ENCODE results near the gene SPEM1. TPM values are rescaled to one million over a fixed set of nuclear protein-coding genes. Genes with fewer than 3 reads are reported as not detected.

Gene SPEM1
- total RNA-seq, 1 experiment from 2014 or later = 0.33 TPM

DNA sequence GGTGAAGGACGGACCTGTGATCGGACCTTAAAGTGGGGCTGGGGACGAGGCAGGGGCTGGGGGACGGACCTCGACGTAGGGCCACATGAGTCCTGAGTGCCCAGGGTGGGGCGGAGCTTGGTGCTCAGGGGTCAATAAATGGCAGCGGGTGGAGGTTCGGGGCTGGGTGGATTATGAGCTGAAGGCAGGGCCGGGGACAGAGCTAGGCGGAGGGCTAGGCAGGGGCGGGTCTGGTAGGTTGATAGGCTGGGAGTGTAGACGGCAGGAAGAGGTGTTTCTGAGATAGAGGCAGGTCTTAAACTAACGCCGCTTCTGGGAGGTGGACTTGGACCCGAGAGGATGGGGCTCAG, 25.5 kb downstream of the SPEM1 start:
- peak; percentile 99 for DNase-seq
- H2BK20ac ChIP-seq (ENCODE audit: low read depth, low read length, poor library complexity, severe bottlenecking) = no peak overlapping the region
- Mint-ChIP-seq H3K27ac (peak overlapping the region; percentile 97 to 99 (median 97)), H3K4me1 (peaks cover 30 to 46% of the 10 kb centered on the region in 2 experiments), H3K4me3 (peak overlapping the region; percentile 81 to 94), H3K27me3 (ENCODE audit: low read depth) (peaks cover 13% of the 10 kb centered on the region), H3K36me3 (ENCODE audit: insufficient read depth in 1 of 3, low read depth in 3 of 3) (peaks cover 7 to 23% (median 13%) of the 10 kb centered on the region in 3 experiments), H3K9me3 (no peaks in the 10 kb centered on the region; a peak in 1 of 5 replicates)
- no peak overlapping the region for H3K56ac ChIP-seq (ENCODE audit: insufficient read length, low read depth, low read length)
- H4K5ac ChIP-seq (ENCODE audit: insufficient read length, low read depth, low read length) = no peak overlapping the region
- H3K4ac ChIP-seq (ENCODE audit: low read depth, low read length) = no peak overlapping the region
- H4K8ac ChIP-seq (replicated peaks; ENCODE audit: insufficient read length, low read depth, low read length) = no peak overlapping the region
- H2BK12ac ChIP-seq (ENCODE audit: insufficient read length, low read depth, low read length) = no peak overlapping the region
- no peak overlapping the region for H3K27ac ChIP-seq (ENCODE audit: insufficient read length, low read depth, low read length)
- peak overlapping the region; percentile 22 for H3K4me2 ChIP-seq (ENCODE audit: insufficient read depth, insufficient read length, low read length)
- no peak overlapping the region for H2AK5ac ChIP-seq (ENCODE audit: insufficient read length, low read length)
- H2BK120ac ChIP-seq (ENCODE audit: low read depth, low read length, poor library complexity, severe bottlenecking) = no peak overlapping the region
- no peaks in the 10 kb centered on the region for H4K20me1 ChIP-seq (ENCODE audit: control insufficient read depth, insufficient read depth, insufficient read length)
- no peaks in the 10 kb centered on the region for H3K9me3 ChIP-seq (ENCODE audit: control insufficient read depth, low read depth, low read length)
- H4K91ac ChIP-seq (ENCODE audit: insufficient read length, low read depth, low read length) = no peak overlapping the region
- H3K79me1 ChIP-seq (ENCODE audit: insufficient read depth, low read depth, low read length, poor library complexity, severe bottlenecking) = no peaks in the 10 kb centered on the region
- no peak overlapping the region for H2BK5ac ChIP-seq (ENCODE audit: insufficient read length, low read length)
- H3K79me2 ChIP-seq (ENCODE audit: insufficient read depth, low read length) = no peaks in the 10 kb centered on the region
- peaks cover 7% of the 10 kb centered on the region for H3K23me2 ChIP-seq (ENCODE audit: insufficient read length, low read depth, low read length, poor library complexity, severe bottlenecking)
- no peaks in the 10 kb centered on the region; the same call in 1 of the 2 replicates for H3K4me1 ChIP-seq (ENCODE audit: insufficient read depth, low read length)
- no CpG with 5 or more reads among the region's 16 CpGs for WGBS (ENCODE audit: extremely low coverage, insufficient read length, low lambda C conversion rate)
- H3K23ac ChIP-seq (ENCODE audit: insufficient read length, low read depth, low read length) = no peak overlapping the region
- H3K18ac ChIP-seq (ENCODE audit: insufficient read length, low read depth, low read length) = peak overlapping the region; percentile 59
- H2AFZ ChIP-seq (ENCODE audit: low read length) = no peak overlapping the region
- H3K14ac ChIP-seq (ENCODE audit: insufficient read depth, low read length) = no peak overlapping the region
- TF ChIP-seq, protein P1, sequence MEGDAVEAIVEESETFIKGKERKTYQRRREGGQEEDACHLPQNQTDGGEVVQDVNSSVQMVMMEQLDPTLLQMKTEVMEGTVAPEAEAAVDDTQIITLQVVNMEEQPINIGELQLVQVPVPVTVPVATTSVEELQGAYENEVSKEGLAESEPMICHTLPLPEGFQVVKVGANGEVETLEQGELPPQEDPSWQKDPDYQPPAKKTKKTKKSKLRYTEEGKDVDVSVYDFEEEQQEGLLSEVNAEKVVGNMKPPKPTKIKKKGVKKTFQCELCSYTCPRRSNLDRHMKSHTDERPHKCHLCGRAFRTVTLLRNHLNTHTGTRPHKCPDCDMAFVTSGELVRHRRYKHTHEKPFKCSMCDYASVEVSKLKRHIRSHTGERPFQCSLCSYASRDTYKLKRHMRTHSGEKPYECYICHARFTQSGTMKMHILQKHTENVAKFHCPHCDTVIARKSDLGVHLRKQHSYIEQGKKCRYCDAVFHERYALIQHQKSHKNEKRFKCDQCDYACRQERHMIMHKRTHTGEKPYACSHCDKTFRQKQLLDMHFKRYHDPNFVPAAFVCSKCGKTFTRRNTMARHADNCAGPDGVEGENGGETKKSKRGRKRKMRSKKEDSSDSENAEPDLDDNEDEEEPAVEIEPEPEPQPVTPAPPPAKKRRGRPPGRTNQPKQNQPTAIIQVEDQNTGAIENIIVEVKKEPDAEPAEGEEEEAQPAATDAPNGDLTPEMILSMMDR (conservative IDR thresholded peaks at IDR 0.05) = no peak
- peaks cover 1% of the 10 kb centered on the region; the same call in 1 of the 2 replicates for H3K27me3 ChIP-seq (ENCODE audit: insufficient read depth, low read length)
- H3T11ph ChIP-seq (ENCODE audit: low read length) = no peak overlapping the region
- H2BK15ac ChIP-seq (ENCODE audit: low read depth, low read length) = no peak overlapping the region
- no peak overlapping the region for H3K9ac ChIP-seq (ENCODE audit: extremely low read depth, insufficient read length, low read length)
